RPMI7951 (cell line): ENCODE data around the gene ETDC. TPM values are rescaled to one million over a fixed set of nuclear protein-coding genes. Genes with fewer than 3 reads are reported as not detected.
"Not testable (repeated sequence)": the region's sequence is repeated elsewhere in the genome, so short reads cannot be mapped to it uniquely, and the experiment has no call there.

Source experiments
- DNase-seq: peaks from one replicate; pipeline ENCODE4 v3.0.0-alpha.2; 2012; ENCODE audit warnings: low read depth
- total RNA-seq: library from RNA; depleted of rRNA; stranded (reverse); fragments of >200 nt; shearing (Covaris generic); gene quantifications from 2 replicates; pipeline ENCODE4 v1.2.3, GENCODE V29; 2014; rRNA removed

Gene ETDC
- not detected in 2 replicates for total RNA-seq

GRCh38 chrX:135309430-135309923 is at the start of gene ETDC:
ETDC (plus strand) TSS chrX:135309480; CDS start chrX:135309480, 0 bp downstream.
- DNase-seq = no peak

DNA sequence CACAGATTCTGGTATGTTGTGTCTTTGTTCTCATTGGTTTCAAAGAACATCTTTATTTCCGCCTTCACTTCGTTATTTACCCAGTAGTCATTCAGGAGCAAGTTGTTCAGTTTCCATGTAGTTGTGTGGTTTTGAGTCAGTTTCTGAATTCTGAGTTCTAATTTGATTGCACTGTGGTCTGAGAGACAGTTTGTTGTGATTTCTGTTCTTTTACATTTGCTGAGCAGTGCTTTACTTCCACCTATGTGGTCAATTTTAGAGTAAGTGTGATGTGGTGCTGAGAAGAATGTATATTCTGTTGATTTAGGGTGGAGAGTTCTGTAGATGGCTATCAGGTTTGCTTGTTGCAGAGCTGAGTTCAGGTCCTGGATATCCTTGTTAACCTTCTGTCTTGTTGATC is 48.3 kb upstream of the ETDC start:
- DNase-seq = not testable (repeated sequence)

- DNase-seq = not testable (repeated sequence)
Observed at GRCh38 chrX:135263376-135263775, 45.9 kb upstream of the ETDC start.

- DNase-seq = no peak
Observed at GRCh38 chrX:135264206-135264605, 45.1 kb upstream of the ETDC start.

GRCh38 chrX:135273162-135273561 is 36.1 kb upstream of the ETDC start:
- DNase-seq = no peak

DNA sequence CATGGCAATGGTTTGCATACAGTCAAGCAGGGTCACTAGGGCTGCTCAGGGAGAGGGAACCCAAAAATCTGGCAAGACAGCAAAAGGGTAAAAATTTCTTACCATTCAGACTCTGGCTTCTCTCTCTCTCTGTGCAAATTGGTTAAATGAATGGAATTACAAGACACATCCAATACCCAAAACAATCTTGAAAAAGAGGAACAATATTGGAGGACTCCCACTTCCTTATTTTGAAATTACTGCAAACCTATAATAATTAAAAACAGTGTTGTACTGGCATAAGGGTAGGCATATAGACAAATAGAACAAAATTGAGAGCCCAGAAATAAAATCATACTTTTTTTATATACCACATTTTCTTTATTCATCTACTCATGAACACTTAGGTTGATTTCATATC is 33.3 kb upstream of the ETDC start:
- no peak for DNase-seq

DNA sequence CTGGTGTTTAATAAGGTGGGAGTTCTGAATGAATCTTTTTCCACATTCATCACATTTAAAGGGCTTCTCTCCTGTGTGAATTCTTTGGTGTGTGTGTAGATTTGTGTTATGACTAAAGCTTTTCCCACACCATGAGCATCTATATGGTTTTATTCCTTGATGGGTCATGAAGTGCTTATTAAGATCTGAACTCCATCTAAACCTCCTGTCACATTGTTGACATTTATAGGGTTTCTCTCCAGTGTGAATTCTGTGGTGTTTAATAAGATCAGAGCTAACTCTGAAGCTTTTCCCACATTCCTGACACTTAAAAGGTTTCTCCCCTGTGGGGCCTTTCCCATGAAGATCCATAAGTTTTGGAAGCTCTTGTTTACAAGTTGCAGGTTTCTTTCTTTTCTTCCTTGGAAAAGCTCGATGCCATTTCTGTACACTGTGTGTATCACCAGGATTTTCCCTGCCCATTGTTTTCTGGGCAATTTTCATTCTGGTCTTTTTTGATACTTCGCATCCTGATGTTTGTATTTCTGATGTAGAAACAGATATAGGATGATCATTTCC is 21.9 kb upstream of the ETDC start:
- no peak for DNase-seq

- no peak for DNase-seq
Observed at GRCh38 chrX:135295238-135295943, 13.9 kb upstream of the ETDC start.

- DNase-seq = no peak
Observed at GRCh38 chrX:135295944-135296305, 13.4 kb upstream of the ETDC start.

DNA sequence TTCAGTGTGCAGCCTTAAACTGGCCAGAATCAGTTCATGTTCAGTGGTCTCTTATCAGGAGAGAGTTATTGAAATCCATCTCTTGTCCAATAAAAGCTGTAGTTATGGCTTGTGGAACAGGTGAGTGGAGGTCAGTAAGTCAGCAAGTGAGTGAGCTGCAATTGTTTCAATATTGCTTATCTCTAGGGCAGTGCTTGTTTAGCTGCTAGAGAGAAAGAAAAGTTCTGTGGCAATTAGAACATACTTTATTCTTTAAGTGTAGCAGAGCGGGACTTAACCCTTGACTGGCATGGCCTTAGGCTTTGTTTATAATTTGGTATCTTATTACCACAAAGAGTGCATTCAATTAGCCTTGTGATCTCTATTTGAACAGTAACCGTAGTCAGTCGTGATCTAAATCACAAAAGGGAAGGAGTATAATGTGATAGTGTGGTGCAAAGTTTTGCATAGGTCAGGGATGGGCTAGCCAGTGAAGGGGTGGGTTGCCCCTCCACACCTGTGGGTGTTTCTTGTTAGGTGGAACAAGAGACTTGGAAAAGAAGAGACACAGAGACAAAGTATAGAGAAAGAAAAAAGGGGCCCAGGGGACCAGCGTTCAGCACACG is 6.9 kb upstream of the ETDC start:
- DNase-seq = no peak

GRCh38 chrX:135304741-135305140 is 4.5 kb upstream of the ETDC start:
- no peak for DNase-seq

GRCh38 chrX:135307171-135307570 is 2.1 kb upstream of the ETDC start:
- DNase-seq = no peak

DNA sequence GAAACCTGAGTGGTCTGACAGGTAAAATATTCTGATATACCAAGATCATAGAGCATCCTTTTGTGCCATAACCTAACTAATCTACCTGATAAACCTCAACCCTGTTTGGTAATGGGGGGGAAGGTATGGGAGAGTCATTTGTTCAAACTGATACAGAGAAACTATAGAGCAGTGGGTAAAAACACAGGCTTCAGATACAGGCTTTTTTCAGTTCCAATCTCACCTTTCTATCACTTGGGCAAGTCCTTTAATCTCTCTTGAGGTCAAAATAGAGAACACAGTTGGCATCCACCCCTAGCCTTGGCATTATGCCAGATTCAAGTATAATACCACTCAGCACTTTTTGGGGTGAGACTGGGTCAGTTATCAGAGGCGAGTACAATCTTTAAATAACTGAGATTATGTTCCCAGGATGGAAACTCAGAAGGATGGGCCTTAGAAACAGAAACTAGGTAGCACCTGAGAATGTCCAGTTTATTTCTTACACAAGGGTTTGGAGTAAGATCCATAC is 880 bp upstream of the ETDC start:
- DNase-seq = no peak

GRCh38 chrX:135315864-135316263 is 6.6 kb downstream of the ETDC start:
- DNase-seq = no peak

- no peak for DNase-seq
Observed at GRCh38 chrX:135324463-135324862, 15.2 kb downstream of the ETDC start.

GRCh38 chrX:135325036-135325818 is 15.9 kb downstream of the ETDC start:
- DNase-seq = not testable (repeated sequence)

- peak; percentile 82 for DNase-seq
Observed at GRCh38 chrX:135327299-135327698, 18.0 kb downstream of the ETDC start.

DNA sequence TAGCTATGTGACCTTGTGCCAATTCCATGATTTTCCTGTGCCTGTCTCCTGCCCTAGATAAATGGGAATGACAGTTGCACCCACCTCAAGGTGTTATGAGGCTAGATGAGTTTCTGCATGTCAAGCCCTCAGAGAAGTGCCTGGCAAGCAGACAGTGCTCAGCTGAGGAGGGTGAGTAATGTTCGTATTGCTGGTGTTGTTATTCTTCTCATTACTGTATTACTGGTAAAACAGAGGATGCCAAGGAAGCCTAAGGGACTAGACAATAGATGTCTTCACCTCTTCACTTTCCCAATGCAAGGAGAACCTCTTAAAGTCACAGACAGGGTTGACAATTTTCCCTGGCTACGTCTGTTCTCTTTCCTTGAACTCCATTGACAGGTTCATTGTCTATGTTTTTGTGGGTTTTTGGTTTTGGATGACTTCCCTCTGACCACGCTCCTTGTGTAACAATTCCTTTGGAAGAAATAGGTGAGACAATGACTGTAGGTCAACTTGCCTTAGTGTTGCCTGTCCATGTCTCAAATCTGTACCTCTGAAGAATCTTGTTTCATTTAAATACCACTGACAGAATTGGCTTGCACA is 19.2 kb downstream of the ETDC start:
- DNase-seq = no peak

- no peak for DNase-seq
Observed at GRCh38 chrX:135330706-135331105, 21.4 kb downstream of the ETDC start.

GRCh38 chrX:135331525-135331924 is 22.2 kb downstream of the ETDC start:
- no peak for DNase-seq

DNA sequence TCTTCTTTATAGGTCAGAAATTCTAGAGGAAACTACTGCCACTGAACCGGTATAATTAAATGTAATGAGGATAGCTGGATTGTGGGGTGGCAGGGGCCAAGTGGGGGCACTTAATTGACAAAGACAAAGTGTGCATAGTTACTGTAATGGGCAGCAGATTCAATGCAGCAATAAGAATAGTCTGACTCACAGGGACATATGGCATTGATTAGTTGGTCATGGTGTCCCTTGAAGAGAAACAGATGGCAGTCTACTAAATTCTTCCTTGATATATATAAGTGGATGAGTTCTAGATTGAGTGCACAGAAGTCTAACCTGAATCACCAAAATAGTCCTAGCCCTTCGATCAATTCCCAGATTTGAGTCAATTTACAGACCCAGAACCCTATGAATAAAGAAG is 31.6 kb downstream of the ETDC start:
- DNase-seq = peak; percentile 81

GRCh38 chrX:135345107-135345589 is 35.9 kb downstream of the ETDC start:
- peak; percentile 82 for DNase-seq
